SK-N-SH (cell line): Measurements from ENCODE around the gene SRGAP1. TPM values are rescaled to one million over a fixed set of nuclear protein-coding genes. Genes with fewer than 3 reads are reported as not detected.

Experiments
- CTCF ChIA-PET: fragments of 300-600, 350-600 bp; formaldehyde crosslinking; extraction: SDS; loops from one replicate; lab custom pipeline; 2021; lab: Yijun Ruan, JAX
- POLR2A ChIA-PET: fragments of 350-600 bp; sonication (Branson Sonifier 250); formaldehyde crosslinking; extraction: SDS; loops from one replicate; lab custom pipeline; 2020; ENCODE audit warnings: antibody characterized with exemption, inconsistent platforms; lab: Yijun Ruan, JAX
- DNase-seq: peaks from one replicate; pipeline ENCODE4 v3.0.0; 2012
- H2AFZ ChIP-seq: fragments of 200-600 bp; sonication (generic); 2 replicates; pipeline ENCODE4 v1.8.1; 2016; ENCODE audit warnings: antibody characterized with exemption, mild to moderate bottlenecking, low read depth
- H3F3A ChIP-seq: fragments of 200-600 bp; sonication (generic); replicated peaks from 2 replicates; pipeline ENCODE3; 2016; ENCODE audit warnings: antibody characterized with exemption, mild to moderate bottlenecking; ENCODE audit not compliant: insufficient read depth
- H3K27ac ChIP-seq, 2 experiments: fragments of 200-500 bp in 1 of 2; fragments of 200-600 bp in 1 of 2; sonication (Bioruptor generic) in 1 of 2; sonication (generic), shearing (Covaris generic) in 1 of 2; 2 replicates each; pipeline versions ENCODE4 v1.5.1 to v1.6.1; 2014 to 2016; ENCODE audit warnings: low read depth in 2 of 2, inconsistent platforms in 1 of 2, low read length in 1 of 2, mild to moderate bottlenecking in 1 of 2, mixed read lengths in 1 of 2
- H3K27me3 ChIP-seq: fragments of 200-600 bp; sonication (generic), shearing (Covaris generic); 2 replicates; pipeline ENCODE4 v1.6.1; 2016; ENCODE audit warnings: mixed run types; ENCODE audit not compliant: insufficient read depth
- H3K36me3 ChIP-seq, 2 experiments: fragments of 200-500 bp in 1 of 2; fragments of 200-600 bp in 1 of 2; sonication (Bioruptor generic) in 1 of 2; sonication (generic) in 1 of 2; replicated peaks in 1 of 2; 2 replicates each; pipeline versions ENCODE3 to v1.5.1; 2014 to 2016; ENCODE audit warnings: low read length in 1 of 2, mild to moderate bottlenecking in 1 of 2; ENCODE audit not compliant: insufficient read depth in 2 of 2, control insufficient read depth in 1 of 2
- H3K4me1 ChIP-seq, 2 experiments: fragments of 200-500 bp in 1 of 2; fragments of 200-600 bp in 1 of 2; sonication (Bioruptor generic) in 1 of 2; sonication (generic), shearing (Covaris generic) in 1 of 2; 2 replicates each; pipeline versions ENCODE4 v1.5.1 to v1.6.1; 2014 to 2016; ENCODE audit warnings: low read depth in 1 of 2, low read length in 1 of 2, mixed run types in 1 of 2; ENCODE audit not compliant: insufficient read depth in 2 of 2, control insufficient read depth in 1 of 2
- H3K4me2 ChIP-seq: fragments of 200-600 bp; sonication (generic), shearing (Covaris generic); 2 replicates; pipeline ENCODE4 v1.6.1; 2017; ENCODE audit warnings: mixed run types
- H3K4me3 ChIP-seq, 2 experiments: fragments of 200-500 bp in 1 of 2; fragments of 200-600 bp in 1 of 2; sonication (Bioruptor generic) in 1 of 2; sonication (generic), shearing (Covaris generic) in 1 of 2; 2 replicates each; pipeline versions ENCODE4 v1.5.1 to v1.8.1; 2014 to 2016; ENCODE audit warnings: low read depth in 2 of 2, inconsistent platforms in 1 of 2, low read length in 1 of 2, mild to moderate bottlenecking in 1 of 2, mixed read lengths in 1 of 2, moderate library complexity in 1 of 2
- H3K79me2 ChIP-seq: fragments of 200-600 bp; sonication (generic); 2 replicates; pipeline ENCODE4 v1.8.1; 2017; ENCODE audit warnings: mild to moderate bottlenecking; ENCODE audit not compliant: insufficient read depth
- H3K9ac ChIP-seq: fragments of 200-600 bp; sonication (generic); 2 replicates; pipeline ENCODE4 v1.6.1; 2017; ENCODE audit warnings: mixed run types
- H3K9me2 ChIP-seq: fragments of 200-600 bp; sonication (generic); 2 replicates; pipeline ENCODE4 v1.6.1; 2017; ENCODE audit warnings: mixed run types
- H3K9me3 ChIP-seq: fragments of 200-600 bp; sonication (generic); 2 replicates; pipeline ENCODE4 v1.6.1; 2017; ENCODE audit warnings: mixed run types, mild to moderate bottlenecking, moderate library complexity
- H4K20me1 ChIP-seq: fragments of 200-600 bp; sonication (generic); 2 replicates; pipeline ENCODE4 v1.6.1; 2017; ENCODE audit warnings: mild to moderate bottlenecking, mixed run types; ENCODE audit not compliant: insufficient read depth
- MXI1 ChIP-seq: IDR thresholded peaks from 2 replicates; pipeline ENCODE4 v1.6.1; 2012; ENCODE audit warnings: mild to moderate bottlenecking, low read depth, low read length, improper control_type of control experiment
- NRF1 ChIP-seq: IDR thresholded peaks from 2 replicates; pipeline ENCODE4 v1.6.1; 2012; ENCODE audit warnings: low read depth, mild to moderate bottlenecking, low read length
- RAD21 ChIP-seq: IDR thresholded peaks from 2 replicates; pipeline ENCODE4 v1.6.1; 2012; ENCODE audit warnings: mild to moderate bottlenecking, low read length
- RFX5 ChIP-seq: IDR thresholded peaks from 2 replicates; pipeline ENCODE4 v1.6.1; 2012; ENCODE audit warnings: mild to moderate bottlenecking, improper control_type of control experiment, low read length
- TCF12 ChIP-seq: IDR thresholded peaks from 2 replicates; pipeline ENCODE4 v1.4.0; 2012
- USF2 ChIP-seq: fragments of 150-350 bp; IDR thresholded peaks from 2 replicates; pipeline ENCODE4 v1.6.1; 2017; ENCODE audit warnings: antibody characterized with exemption, low read length, low read depth, borderline replicate concordance
- WGBS: methylation state at CpG from one replicate; pipeline ENCODE4 v1.1.6; 2017; ENCODE audit warnings: low lambda C conversion rate; 5-methylcytosine and 5-hydroxymethylcytosine counted together
- polyA plus RNA-seq, 3 experiments: library from polyadenylated mRNA; depleted of rRNA; stranded (reverse); fragments of >200 nt; gene quantifications; 2 replicates each; pipeline ENCODE4 v1.2.3, GENCODE V29; 2012

The SRGAP1 gene
- polyA plus RNA-seq, 1 of the 3 experiments (the other 2 are of a cell fraction): 2.6 TPM

DNA sequence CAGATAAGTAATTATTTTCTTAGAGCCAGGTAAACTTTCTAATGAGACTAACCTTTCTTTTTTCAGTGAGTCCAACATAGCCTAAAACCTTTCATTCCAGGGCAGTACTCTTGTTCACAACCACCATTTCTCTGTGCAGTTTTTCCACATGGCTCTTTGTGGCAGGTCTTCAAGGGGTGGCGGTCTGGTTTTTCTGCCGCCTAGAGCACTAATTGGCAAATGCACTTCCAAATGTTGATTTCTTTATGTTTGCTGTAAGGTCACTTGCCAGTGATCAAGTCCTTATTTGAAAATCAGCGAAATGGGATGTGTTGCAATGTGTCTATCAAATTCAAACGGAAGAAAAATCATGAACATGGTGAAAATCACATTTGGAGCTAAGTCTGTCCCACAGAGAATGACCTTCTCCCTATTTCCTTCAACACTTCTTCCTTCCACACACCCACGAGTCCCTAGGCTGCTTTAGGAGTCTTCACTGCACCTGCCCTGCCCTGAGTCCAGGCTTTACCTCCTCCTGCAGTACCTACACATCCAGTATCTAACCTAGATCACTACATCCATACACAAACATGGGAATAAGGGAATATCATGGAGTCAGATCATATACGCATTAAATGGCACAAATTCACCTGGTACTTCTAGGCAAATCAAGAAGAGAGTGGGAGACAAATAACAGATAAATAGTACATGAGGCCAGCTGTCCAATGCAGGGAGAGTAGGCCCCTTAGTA, 1.9 kb downstream of the SRGAP1 start:
- Histone ChIP-seq H3K9ac (peak overlapping the region; percentile 78; the same call in 1 of the 2 replicates), H3K27ac (peak overlapping the region in 1 of 2 experiments; percentile 92; a peak in 2 of 4 replicates)
- CTCF ChIA-PET: interaction anchor here (1.0 to 4.5 kb wide), 4 partner anchors 9 to 395 kb away, joined by 3 to 71 read pairs (median 15); no protein-coding TSS in a partner anchor

DNA sequence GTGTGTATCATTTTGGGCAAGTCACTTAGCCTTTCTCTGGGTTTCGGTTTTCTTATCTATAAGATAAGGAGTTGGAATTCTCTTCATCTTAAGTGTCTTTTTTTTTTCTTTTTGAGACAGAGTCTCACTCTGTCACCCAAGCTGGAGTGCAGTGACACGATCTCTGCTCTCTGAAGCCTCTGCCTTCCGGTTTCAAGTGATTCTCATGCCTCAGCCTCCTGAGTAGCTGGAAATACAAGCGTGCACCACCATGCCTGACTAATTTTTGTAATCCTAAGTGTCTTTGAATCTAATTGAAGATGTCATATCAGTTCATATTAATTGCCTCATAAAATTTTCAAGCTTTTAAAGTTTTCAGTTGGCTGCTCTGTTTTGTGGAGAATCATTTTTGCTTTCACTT, 4.0 kb downstream of the SRGAP1 start:
- no peaks in the 10 kb centered on the region for H3K9me3 ChIP-seq
- H2AFZ ChIP-seq: no peak overlapping the region
- ChIA-PET POLR2A (no interaction called here), CTCF (interaction anchor here (1.0 kb wide), 1 partner anchor 333 kb away, joined by 3 read pairs; no protein-coding TSS in a partner anchor)
- peaks cover 3% of the 10 kb centered on the region; the same call in 1 of the 2 replicates for H4K20me1 ChIP-seq
- peak overlapping the region; percentile 17 for H3K4me2 ChIP-seq
- TF ChIP-seq USF2: no peak
- peaks cover 14 to 18% of the 10 kb centered on the region in 2 experiments; a peak in 3 of 4 replicates for H3K4me1 ChIP-seq
- peaks cover 17% of the 10 kb centered on the region for H3F3A ChIP-seq
- DNase-seq: no peak
- H3K9me2 ChIP-seq: no peaks in the 10 kb centered on the region
- H3K27ac ChIP-seq: peak overlapping the region; percentile 23 to 81; a peak in 3 of 4 replicates
- no peak overlapping the region for H3K4me3 ChIP-seq
- H3K36me3 ChIP-seq: no peaks in the 10 kb centered on the region
- H3K79me2 ChIP-seq: peaks cover 91% of the 10 kb centered on the region
- no peaks in the 10 kb centered on the region for H3K27me3 ChIP-seq
- no peak overlapping the region for H3K9ac ChIP-seq
- 58% methylated on average over 4 of the region's 4 CpGs for WGBS

More for the DNA sequence above, 1.9 kb downstream of the SRGAP1 start:
- Histone ChIP-seq H3K4me3 (peak overlapping the region; percentile 82 to 90), H3K9me3 (no peaks in the 10 kb centered on the region), H3K27me3 (no peaks in the 10 kb centered on the region), H3K4me2 (peak overlapping the region; percentile 87)
- DNase-seq: peak; percentile 31
- WGBS: 71% methylated on average over 6 of the region's 6 CpGs
- TF ChIP-seq MXI1 (peak; percentile 87; the same call in 1 of the 2 replicates), NRF1 (no peak), RAD21 (peak; percentile 19; the same call in 1 of the 2 replicates)
- TF ChIP-seq, all 33 proteins: peak for 2
- H3K9me2 ChIP-seq: no peaks in the 10 kb centered on the region
- peaks cover 71% of the 10 kb centered on the region for H3K79me2 ChIP-seq
- peaks cover 24% of the 10 kb centered on the region for H3F3A ChIP-seq
- H2AFZ ChIP-seq: no peak overlapping the region
- H3K4me1 ChIP-seq: peaks cover 14 to 18% of the 10 kb centered on the region in 2 experiments; a peak in 3 of 4 replicates
- H3K36me3 ChIP-seq: no peaks in the 10 kb centered on the region
- POLR2A ChIA-PET: no interaction called here
- peaks cover 3% of the 10 kb centered on the region; the same call in 1 of the 2 replicates for H4K20me1 ChIP-seq

DNA sequence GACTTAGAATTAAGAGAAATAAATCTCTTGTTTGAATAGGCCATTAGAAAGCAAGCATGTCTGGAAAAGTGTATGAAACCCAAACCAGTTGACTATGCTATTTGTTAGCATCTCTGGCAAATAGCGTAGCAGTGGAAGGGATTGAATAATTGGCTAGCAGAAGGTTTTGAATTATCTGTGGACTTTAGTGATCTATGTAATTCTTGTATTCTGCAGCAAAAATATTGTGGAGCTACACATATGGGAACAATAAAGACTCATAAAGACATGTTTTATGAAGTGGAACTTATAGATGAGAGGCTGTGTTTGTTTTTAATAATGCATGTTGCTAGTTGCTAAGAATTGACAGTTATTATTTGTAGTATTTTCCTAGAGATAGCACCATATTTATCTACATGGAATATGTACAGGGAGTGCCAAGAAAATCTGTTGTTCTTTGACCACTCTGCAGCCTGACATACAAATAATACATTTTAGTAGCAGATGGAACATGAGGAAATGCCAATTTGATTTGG, 4.7 kb downstream of the SRGAP1 start:
- H3K27ac ChIP-seq: peak overlapping the region; percentile 23 to 81; a peak in 3 of 4 replicates
- no peaks in the 10 kb centered on the region for H3K9me3 ChIP-seq
- H2AFZ ChIP-seq: no peak overlapping the region
- no peaks in the 10 kb centered on the region for H3K36me3 ChIP-seq
- no peak overlapping the region for H3K9ac ChIP-seq
- 48% methylated on average over 1 of the region's 1 CpG for WGBS
- H4K20me1 ChIP-seq: peaks cover 3% of the 10 kb centered on the region; the same call in 1 of the 2 replicates
- no peak overlapping the region for H3K4me3 ChIP-seq
- H3K9me2 ChIP-seq: no peaks in the 10 kb centered on the region
- H3K4me2 ChIP-seq: peak overlapping the region; percentile 17
- TF ChIP-seq TCF12: 0 out of 2 replicates have a peak, but pooled peaks have one; percentile 6
- no peak for TF ChIP-seq RFX5
- peaks cover 98% of the 10 kb centered on the region for H3K79me2 ChIP-seq
- no peaks in the 10 kb centered on the region for H3K27me3 ChIP-seq
- ChIA-PET CTCF (interaction anchor here (1.0 to 2.1 kb wide), 3 partner anchors 23 to 333 kb away, joined by 3 to 6 read pairs (median 3); no protein-coding TSS in a partner anchor), POLR2A (no interaction called here)
- peak; percentile 26 for DNase-seq
- peaks cover 15% of the 10 kb centered on the region for H3F3A ChIP-seq
- H3K4me1 ChIP-seq: peaks cover 14 to 18% of the 10 kb centered on the region in 2 experiments; a peak in 3 of 4 replicates
